Stimulated activated memory B cell treated with anti-CD40 and anti-IgM and Interleukin-4, amounts not matched to agents 10 μg/mL and 1 μg/mL and 100 μg/mL, for 72 hours (primary cell): Measurements from ENCODE around the gene PALMD.
A peak's percentile ranks its signal among the peaks of the same experiment; 100 is the strongest.

Experiments used
- ATAC-seq: fragments of 150-1000 bp; cut with Tn5 transposase; 2 replicates; pipeline ENCODE4 v1.10.0; 2021
- H3K27ac Mint-ChIP-seq: one replicate; pipeline ENCODE4 v1.8.0; 2022; ENCODE audit warnings: mild to moderate bottlenecking, mixed read lengths
- H3K27me3 Mint-ChIP-seq: one replicate; pipeline ENCODE4 v1.8.0; 2022; ENCODE audit warnings: mixed read lengths
- H3K36me3 Mint-ChIP-seq: one replicate; pipeline ENCODE4 v1.8.0; 2022; ENCODE audit warnings: mixed read lengths
- H3K4me1 Mint-ChIP-seq: one replicate; pipeline ENCODE4 v1.8.0; 2022; ENCODE audit warnings: mixed read lengths
- H3K4me3 Mint-ChIP-seq: one replicate; pipeline ENCODE4 v1.8.0; 2022; ENCODE audit warnings: mild to moderate bottlenecking, moderate library complexity, mixed read lengths
- H3K9me3 Mint-ChIP-seq: one replicate; pipeline ENCODE4 v1.8.0; 2022; ENCODE audit warnings: mixed read lengths

The PALMD gene

DNA sequence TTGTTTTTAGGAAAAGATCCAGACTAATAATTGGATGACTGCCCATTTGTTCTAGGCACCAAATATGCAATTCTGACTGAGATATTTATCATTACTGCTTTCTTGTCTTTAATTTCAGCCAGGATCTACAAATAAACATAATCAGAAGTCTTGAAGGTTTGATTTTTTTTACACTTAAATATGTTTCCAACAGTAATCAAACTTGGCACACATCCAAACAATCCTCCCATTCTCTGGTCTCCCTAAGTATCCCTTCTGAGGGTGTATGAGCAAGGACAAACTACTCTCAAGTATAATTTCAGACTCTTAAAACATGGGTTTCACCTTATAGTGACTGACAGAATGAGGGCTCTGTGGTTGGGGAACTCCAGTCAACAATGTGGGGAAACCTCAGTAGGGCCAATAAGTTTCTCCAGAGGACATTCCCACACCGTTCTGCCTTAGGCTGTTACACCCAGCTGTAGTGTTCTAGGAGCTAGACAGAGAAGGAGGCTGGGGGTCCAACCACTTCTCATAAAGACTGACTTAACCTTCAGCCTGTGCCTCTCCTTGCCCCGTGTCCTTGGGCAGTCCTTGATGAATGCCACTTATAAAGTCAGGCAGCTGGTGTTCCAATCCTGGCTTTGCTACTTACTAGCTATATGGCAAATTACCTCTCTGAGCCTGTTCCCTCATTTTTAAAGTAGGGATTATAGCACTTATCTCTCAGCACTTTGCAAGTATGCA is 1.5 kb upstream of the PALMD start:
- no peak for ATAC-seq
- H3K4me1 Mint-ChIP-seq: no peaks in the 10 kb centered on the region
- H3K9me3 Mint-ChIP-seq: no peaks in the 10 kb centered on the region
- peaks cover 18% of the 10 kb centered on the region for H3K27me3 Mint-ChIP-seq
- no peaks in the 10 kb centered on the region for H3K36me3 Mint-ChIP-seq
- no peak overlapping the region for H3K4me3 Mint-ChIP-seq
- no peak overlapping the region for H3K27ac Mint-ChIP-seq

DNA sequence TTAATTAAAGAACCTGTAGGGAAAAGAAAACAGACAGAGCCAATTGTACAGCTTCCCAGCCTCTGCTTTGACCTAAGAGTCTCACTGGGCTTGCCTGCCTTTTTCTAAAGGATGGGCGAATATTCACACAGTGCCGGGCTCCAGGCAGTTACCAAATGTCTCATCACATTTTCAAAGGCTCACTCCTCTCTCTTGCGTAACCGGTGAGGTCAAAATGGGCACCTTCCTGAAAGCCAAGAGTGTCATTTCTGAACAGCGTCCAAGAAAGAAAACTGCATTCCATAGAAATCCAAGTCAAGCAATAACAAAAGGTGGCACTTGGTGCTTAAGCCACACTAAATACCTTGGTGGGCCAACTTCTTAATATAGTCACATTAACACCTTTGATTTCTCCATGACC is 710 bp upstream of the PALMD start:
- no peak for ATAC-seq
- Mint-ChIP-seq H3K4me3 (no peak overlapping the region), H3K9me3 (no peaks in the 10 kb centered on the region), H3K27ac (no peak overlapping the region), H3K4me1 (no peaks in the 10 kb centered on the region), H3K27me3 (peaks cover 18% of the 10 kb centered on the region), H3K36me3 (no peaks in the 10 kb centered on the region)

DNA sequence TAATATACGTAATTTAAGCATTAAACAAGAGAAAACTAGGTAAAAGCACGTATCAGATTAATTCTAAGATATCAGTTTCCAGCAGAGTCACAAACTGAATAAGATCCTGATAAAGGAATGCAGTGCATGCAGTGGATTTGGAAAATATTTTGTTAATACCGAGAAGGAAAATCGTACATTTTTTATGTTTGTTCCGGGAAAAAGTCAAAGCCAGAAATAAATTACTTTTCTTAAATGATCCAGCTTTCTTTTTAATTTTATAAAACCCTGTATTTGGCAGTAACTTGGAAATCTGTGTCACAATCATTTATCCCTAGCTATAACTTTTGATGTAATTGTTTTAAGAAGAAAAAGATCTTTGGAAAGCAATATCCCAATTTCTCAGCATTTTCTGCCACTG is 955 bp downstream of the PALMD start:
- ATAC-seq: no peak
- Mint-ChIP-seq H3K9me3 (no peaks in the 10 kb centered on the region), H3K4me1 (no peaks in the 10 kb centered on the region), H3K36me3 (no peaks in the 10 kb centered on the region), H3K4me3 (no peak overlapping the region), H3K27me3 (peaks cover 18% of the 10 kb centered on the region), H3K27ac (no peak overlapping the region)

DNA sequence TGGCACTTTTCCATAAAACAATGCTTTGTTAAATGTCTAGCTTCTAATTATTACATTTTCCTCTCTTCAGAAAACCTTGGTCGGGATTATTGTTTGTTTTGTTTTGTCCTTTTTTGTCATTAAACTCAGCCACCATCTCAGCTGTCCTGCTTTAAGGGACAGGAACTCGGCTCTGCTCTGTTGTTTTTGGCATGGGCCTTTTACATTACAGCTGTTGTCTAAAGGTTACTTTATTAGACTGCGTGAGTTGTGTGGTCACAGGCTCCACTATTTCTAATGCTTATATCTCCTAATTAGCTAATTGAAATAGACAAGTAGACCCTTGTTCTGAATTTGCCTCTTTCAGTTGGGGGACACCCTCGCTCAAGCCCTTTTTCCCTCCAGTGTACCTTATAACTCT is 1.6 kb downstream of the PALMD start:
- peaks cover 18% of the 10 kb centered on the region for H3K27me3 Mint-ChIP-seq
- no peak overlapping the region for H3K27ac Mint-ChIP-seq
- H3K4me1 Mint-ChIP-seq: no peaks in the 10 kb centered on the region
- H3K36me3 Mint-ChIP-seq: no peaks in the 10 kb centered on the region
- ATAC-seq: no peak
- H3K4me3 Mint-ChIP-seq: no peak overlapping the region
- H3K9me3 Mint-ChIP-seq: no peaks in the 10 kb centered on the region

DNA sequence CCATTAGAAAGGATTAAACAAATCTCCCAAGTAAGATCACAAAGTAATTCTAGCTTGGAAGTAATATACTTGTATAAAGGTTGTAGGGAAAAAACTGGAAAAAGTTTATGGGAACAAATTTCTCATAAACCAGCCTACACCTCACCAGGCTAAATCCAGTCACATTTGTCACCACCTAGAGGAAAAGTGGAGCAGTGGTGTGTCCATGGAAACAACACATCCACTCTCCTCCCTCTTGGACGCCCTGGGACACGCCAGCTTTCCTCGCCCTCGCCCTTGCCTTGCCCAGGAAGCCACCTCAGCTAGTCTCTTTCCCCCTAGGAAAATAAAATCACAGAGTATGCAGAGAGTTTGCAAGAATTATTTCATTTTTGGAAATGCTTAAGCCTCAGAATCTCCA is 2.2 kb downstream of the PALMD start:
- peaks cover 18% of the 10 kb centered on the region for H3K27me3 Mint-ChIP-seq
- H3K4me3 Mint-ChIP-seq: no peak overlapping the region
- ATAC-seq: no peak
- no peak overlapping the region for H3K27ac Mint-ChIP-seq
- no peaks in the 10 kb centered on the region for H3K9me3 Mint-ChIP-seq
- no peaks in the 10 kb centered on the region for H3K36me3 Mint-ChIP-seq
- no peaks in the 10 kb centered on the region for H3K4me1 Mint-ChIP-seq

DNA sequence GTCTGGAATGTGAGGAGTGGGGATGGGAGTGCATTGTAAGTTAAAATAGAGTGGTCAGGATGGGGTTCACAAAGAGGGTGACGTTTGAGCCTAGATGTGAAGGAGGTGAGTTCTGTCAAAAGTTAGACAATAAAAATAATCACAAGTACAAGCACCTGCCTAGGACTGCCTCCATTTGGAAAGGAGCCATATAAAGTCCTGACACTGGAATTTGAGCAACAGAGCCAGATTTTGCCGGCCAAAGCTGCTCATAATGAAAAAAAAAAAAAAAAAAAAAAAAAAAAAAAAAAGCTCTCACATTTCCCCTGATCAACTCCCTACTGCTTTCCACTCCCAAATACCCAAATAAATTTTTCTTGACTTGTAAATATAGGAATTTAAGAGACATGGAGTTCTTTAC is 4.1 kb downstream of the PALMD start:
- no peaks in the 10 kb centered on the region for H3K36me3 Mint-ChIP-seq
- H3K4me3 Mint-ChIP-seq: no peak overlapping the region
- no peaks in the 10 kb centered on the region for H3K9me3 Mint-ChIP-seq
- no peak for ATAC-seq
- no peak overlapping the region for H3K27ac Mint-ChIP-seq
- H3K27me3 Mint-ChIP-seq: peaks cover 18% of the 10 kb centered on the region
- H3K4me1 Mint-ChIP-seq: no peaks in the 10 kb centered on the region

DNA sequence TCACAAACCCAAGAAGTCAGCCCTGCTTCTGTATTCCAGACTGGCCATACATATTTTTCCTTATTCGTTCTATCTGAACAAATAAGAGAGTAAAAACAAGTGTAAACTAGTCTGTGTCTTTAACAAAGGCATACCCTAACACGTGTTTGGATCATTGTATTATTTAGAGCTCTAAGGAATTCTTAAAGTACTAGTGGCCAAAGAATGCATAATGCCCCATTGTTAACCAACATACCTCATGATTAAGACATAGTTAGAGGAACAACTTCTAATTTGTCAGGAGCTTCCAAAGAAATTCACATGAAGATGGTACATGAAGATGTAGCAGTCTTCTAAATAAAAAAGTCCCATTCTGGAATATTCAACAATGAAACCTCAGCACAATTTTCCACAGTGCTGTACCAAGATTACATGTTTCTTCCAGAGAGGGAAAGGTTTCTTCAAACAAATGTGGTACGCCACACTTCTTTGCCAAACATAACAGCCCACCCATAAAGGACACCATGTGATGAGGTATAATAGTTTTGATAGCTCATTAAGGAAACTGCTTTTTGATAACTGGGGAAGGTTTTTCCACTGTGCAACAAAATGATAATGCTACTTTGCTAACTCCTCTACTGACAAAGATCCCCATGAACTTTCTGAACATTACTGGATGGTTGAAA is 5.0 kb downstream of the PALMD start:
- no peak for ATAC-seq
- Mint-ChIP-seq H3K27ac (no peak overlapping the region), H3K9me3 (no peaks in the 10 kb centered on the region), H3K36me3 (no peaks in the 10 kb centered on the region), H3K27me3 (peaks cover 14% of the 10 kb centered on the region), H3K4me3 (no peak overlapping the region), H3K4me1 (no peaks in the 10 kb centered on the region)

DNA sequence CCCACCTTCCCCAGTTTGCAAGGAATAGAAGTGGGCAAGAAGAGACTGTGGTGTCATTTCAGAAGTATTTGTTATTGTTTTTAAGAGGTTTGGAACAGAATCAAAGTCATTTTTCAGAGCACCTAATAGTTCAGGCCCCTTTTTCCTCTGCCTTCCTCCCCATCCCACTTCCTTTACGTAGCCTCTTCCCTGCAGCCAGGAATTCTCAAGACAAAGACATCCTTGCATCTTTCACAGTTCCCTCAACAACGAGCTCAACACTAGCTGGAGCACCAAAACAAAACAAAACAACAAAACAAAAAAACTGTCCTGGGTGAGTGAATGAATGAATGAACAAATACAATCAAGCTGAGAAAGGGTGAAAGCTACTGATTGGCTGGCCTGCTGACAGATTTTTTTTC is 7.0 kb downstream of the PALMD start:
- Mint-ChIP-seq H3K27me3 (peaks cover 8% of the 10 kb centered on the region), H3K4me1 (no peaks in the 10 kb centered on the region), H3K9me3 (no peaks in the 10 kb centered on the region), H3K4me3 (no peak overlapping the region), H3K27ac (no peak overlapping the region), H3K36me3 (no peaks in the 10 kb centered on the region)
- ATAC-seq: no peak

DNA sequence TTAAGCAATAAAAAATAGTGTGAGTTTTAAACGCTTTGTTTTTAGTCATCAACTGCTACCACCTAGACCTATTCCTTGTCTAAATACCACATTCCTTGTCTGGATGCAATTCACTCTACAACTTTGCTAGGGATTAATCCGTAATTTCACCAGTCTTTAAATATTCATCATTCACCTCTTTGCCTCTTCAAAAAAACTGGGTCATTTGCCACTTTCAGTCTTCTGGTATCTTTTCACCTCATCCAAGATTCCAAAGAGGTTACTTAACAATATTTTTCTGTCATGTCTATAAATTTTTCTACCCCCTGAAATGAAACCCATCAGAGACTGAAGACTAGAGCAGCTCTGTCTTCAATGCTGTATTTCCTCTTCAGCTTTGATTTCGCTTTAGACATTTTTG is 9.5 kb downstream of the PALMD start:
- no peaks in the 10 kb centered on the region for H3K4me1 Mint-ChIP-seq
- no peaks in the 10 kb centered on the region for H3K27me3 Mint-ChIP-seq
- no peaks in the 10 kb centered on the region for H3K36me3 Mint-ChIP-seq
- H3K9me3 Mint-ChIP-seq: no peaks in the 10 kb centered on the region
- ATAC-seq: no peak
- H3K27ac Mint-ChIP-seq: no peak overlapping the region
- no peak overlapping the region for H3K4me3 Mint-ChIP-seq

DNA sequence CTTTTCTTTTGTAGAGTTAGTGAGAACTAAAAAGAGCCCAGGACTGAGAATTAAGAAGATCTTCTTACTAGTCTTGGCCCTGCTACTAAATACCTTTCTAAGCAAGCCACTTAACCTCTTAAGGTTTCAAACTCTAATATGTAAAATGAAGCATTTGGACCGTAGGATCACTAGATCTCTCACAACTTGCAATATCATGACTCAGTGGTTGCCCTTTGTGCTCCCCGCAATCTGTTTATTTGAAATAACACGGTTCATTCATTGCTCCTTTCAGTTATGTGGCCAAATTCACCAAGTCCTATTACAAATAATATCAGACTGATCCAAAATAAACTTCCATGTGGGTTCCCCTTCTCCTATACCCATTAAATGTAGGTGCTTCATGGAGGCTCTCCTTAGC is 10.8 kb downstream of the PALMD start:
- no peaks in the 10 kb centered on the region for H3K9me3 Mint-ChIP-seq
- no peaks in the 10 kb centered on the region for H3K27me3 Mint-ChIP-seq
- no peak overlapping the region for H3K27ac Mint-ChIP-seq
- H3K4me1 Mint-ChIP-seq: no peaks in the 10 kb centered on the region
- no peak for ATAC-seq
- no peak overlapping the region for H3K4me3 Mint-ChIP-seq
- H3K36me3 Mint-ChIP-seq: no peaks in the 10 kb centered on the region

DNA sequence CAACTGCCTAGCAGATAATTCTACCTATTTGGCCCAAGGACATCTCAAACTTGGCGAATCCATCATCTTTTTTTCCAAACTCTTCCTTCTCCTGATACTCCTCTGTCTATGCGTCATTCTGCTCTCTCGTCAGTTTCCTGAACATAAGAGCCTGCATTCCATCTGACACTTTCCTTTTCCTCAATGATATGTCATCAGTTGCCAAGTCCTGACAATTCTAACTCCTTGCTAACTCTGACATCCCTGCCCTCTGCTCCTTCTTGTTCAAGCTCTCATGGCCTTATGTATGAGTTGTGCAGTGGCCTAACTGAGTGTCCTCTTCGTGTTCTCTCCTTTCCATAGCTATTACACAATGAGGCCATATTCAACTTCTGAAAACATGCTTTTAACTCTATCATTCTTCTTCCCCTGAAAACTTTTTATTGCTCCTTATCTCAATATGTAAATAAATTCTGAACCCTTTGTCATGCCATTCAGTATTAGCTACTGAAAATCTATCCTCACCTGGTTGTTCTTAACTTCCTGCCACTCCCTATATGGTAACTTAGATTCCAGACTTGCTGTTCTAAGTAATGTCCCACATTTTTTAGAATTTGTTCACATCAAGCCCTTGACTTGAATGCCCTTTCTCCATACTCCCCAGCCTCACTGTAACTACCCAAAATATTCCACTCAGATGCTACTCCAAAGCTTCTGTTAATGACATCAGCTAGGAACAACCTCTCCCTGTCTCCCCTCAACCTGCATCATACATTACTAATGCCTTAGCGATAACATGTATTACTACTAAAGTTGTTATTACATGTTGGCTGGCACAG is 11.5 kb downstream of the PALMD start:
- no peak for ATAC-seq
- Mint-ChIP-seq H3K27ac (no peak overlapping the region), H3K4me3 (no peak overlapping the region), H3K9me3 (no peaks in the 10 kb centered on the region), H3K4me1 (no peaks in the 10 kb centered on the region), H3K36me3 (no peaks in the 10 kb centered on the region), H3K27me3 (no peaks in the 10 kb centered on the region)

DNA sequence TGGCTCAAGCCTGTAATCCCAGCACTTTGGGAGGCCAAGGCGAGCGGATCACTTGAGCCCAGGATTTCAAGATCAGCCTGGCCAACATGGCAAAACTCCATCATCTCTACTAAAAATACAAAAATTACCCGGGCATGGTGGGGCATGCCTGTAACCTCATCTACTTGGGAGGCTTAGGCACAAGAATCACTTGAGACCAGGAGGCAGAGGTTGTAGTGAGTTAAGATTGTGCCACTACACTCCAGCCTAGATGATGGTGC is 12.0 kb downstream of the PALMD start:
- Mint-ChIP-seq H3K9me3 (no peaks in the 10 kb centered on the region), H3K27ac (no peak overlapping the region), H3K4me1 (no peaks in the 10 kb centered on the region), H3K4me3 (no peak overlapping the region), H3K27me3 (no peaks in the 10 kb centered on the region), H3K36me3 (no peaks in the 10 kb centered on the region)
- ATAC-seq: no peak

DNA sequence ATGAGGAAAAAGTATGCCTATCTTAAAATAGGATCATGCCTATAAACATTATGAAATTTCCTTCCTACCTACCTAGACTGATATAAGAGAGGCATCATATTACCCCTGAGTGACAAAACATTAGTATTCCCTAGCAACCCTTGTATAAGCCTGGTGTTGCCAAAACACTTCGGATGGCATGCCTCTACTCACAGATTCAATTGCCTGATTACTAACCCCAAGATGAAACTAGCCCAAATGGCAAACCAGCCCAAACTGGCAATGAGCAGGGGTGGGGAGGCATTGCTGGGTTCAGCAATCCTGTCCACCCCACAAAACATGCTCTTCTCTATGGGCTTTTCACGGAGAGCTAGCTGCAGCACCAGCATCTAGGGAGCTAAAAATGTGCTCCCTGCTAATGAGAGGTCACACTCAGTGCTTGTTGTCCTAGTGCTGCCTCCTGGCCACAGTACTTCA is 13.9 kb downstream of the PALMD start:
- Mint-ChIP-seq H3K4me1 (no peaks in the 10 kb centered on the region), H3K36me3 (no peaks in the 10 kb centered on the region), H3K9me3 (no peaks in the 10 kb centered on the region), H3K27ac (no peak overlapping the region), H3K27me3 (no peaks in the 10 kb centered on the region), H3K4me3 (no peak overlapping the region)
- ATAC-seq: peak; percentile 14

DNA sequence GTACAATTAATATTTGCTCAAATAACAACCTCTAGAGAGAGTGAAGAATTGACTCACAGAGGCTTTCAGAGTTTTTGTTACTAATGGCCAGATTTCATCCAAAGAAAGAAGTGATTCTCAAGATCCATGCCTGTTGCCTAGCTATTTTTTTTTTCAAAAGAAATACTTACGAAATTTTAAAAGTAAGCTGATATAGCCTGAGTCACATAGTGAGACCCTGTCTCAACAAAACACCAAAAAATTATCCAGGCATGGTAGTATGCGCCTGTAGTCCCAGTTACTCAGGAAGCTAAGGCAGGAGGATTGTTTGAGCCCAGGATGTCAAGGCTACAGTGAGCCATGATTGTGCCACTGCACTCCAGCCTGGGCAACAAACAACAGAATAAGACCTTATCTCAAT is 14.6 kb downstream of the PALMD start:
- no peak for ATAC-seq
- no peaks in the 10 kb centered on the region for H3K27me3 Mint-ChIP-seq
- H3K4me1 Mint-ChIP-seq: no peaks in the 10 kb centered on the region
- H3K4me3 Mint-ChIP-seq: no peak overlapping the region
- no peak overlapping the region for H3K27ac Mint-ChIP-seq
- H3K9me3 Mint-ChIP-seq: no peaks in the 10 kb centered on the region
- no peaks in the 10 kb centered on the region for H3K36me3 Mint-ChIP-seq

DNA sequence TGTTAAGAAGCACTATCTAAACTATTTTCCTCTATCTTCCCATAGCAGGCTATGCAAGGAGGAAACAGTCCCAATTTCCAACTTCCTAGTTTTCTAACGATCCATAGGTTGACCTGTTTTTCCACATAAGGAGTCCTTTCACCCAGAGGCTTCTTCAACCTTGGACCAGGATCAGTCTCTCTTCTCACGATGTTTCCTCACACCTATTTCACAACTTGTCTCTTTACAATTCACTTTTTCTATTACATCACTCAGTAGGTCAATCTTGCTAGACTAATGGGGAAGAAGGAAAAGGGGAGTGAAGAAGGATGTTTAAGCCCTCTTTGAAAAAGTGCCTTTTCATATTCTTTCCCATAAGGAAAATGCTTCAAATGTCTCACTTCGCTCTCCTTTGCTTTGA is 15.9 kb downstream of the PALMD start:
- Mint-ChIP-seq H3K27me3 (peaks cover under 1% of the 10 kb centered on the region), H3K9me3 (no peaks in the 10 kb centered on the region), H3K27ac (no peak overlapping the region), H3K36me3 (no peaks in the 10 kb centered on the region), H3K4me3 (no peak overlapping the region), H3K4me1 (no peaks in the 10 kb centered on the region)
- ATAC-seq: no peak

DNA sequence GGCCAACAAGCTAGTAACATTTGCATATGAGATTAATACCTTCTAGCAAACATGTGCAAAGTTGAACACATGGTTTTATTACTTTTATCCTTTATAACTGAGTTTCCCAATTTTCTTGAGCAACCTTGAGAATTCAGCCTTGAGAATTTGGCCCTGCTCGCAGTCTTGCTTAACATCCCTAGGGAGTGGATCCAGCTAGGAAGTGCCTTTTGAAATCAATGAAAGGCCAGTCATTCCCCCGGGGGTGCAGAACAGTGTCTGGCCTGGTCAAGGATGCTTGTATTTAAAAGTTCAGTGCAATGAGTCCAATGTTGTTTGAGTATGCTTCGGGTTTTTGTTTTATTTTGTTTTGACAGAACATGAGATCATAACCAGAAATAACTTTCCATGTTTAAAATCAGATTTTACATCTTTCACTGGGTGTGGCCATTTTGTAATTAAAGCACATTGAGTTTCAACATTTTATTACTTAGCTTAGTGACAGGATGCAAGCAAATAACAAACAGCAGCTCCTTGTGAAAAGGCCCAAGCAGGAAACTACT is 16.7 kb downstream of the PALMD start:
- H3K4me3 Mint-ChIP-seq: no peak overlapping the region
- H3K4me1 Mint-ChIP-seq: no peaks in the 10 kb centered on the region
- no peak overlapping the region for H3K27ac Mint-ChIP-seq
- ATAC-seq: no peak
- H3K27me3 Mint-ChIP-seq: peaks cover 9% of the 10 kb centered on the region
- H3K9me3 Mint-ChIP-seq: no peaks in the 10 kb centered on the region
- no peaks in the 10 kb centered on the region for H3K36me3 Mint-ChIP-seq
